ENCODE measurements around the gene ARL3.
"Not testable (repeated sequence)": the region's sequence is repeated elsewhere in the genome, so short reads cannot be mapped to it uniquely, and the experiment has no call there.

Gene ARL3

DNA sequence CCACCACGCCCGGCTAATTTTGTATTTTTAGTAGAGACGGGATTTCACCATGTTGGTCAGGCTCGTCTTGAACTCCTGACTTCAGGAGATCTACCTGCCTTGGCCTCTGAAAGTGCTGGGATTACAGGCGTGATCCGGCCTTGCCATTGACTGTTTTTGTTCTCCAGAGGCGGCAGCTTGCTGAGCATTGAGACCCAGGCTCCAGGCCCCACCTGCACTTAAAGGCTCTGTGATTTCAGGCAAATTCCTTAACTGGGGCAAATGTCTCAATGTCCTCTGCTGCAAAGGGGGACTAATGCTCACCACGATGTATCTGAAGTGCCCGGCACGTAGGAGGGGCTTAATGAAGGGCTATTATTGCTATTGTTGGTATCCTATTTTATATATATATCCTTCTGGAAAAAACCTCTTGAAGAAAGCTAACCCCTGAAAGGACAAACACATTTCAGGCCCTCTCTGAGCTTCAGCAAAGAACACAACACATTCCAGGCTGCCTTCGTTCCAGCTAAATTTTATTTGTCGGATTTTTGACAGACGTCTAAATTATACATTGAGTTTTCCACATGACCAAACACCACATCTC is 40.9 kb downstream of the ARL3 start:
- no peak for DNase-seq (ENCODE audit: low read depth)

DNA sequence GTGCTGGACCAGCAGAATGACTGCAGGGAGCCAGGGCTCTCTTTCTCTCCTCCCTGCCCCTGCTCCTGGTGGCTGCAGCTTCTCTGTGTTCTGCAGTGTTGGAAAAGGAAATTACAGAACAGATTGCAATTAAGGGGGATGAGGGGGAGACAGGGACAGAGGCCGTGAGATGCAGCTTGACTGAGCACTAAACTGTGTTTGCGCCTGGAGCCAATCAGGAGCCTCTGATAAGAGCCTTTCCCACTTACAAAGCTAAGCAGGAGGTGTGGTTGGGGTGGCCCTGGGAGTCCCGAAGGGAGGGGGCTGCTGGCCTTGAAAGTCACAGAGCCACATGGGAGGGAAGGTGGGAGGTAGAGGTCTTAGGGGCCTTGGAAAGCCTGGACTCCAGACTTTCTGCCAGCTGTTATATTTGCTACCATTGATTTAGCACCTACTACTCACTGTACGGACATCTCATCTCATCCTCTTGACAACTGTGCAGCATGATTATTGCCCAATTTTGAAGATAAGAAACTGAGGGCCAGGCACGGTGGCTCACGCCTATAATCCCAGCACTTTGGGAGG is 43.2 kb downstream of the ARL3 start:
- no peak for DNase-seq (ENCODE audit: low read depth)

DNA sequence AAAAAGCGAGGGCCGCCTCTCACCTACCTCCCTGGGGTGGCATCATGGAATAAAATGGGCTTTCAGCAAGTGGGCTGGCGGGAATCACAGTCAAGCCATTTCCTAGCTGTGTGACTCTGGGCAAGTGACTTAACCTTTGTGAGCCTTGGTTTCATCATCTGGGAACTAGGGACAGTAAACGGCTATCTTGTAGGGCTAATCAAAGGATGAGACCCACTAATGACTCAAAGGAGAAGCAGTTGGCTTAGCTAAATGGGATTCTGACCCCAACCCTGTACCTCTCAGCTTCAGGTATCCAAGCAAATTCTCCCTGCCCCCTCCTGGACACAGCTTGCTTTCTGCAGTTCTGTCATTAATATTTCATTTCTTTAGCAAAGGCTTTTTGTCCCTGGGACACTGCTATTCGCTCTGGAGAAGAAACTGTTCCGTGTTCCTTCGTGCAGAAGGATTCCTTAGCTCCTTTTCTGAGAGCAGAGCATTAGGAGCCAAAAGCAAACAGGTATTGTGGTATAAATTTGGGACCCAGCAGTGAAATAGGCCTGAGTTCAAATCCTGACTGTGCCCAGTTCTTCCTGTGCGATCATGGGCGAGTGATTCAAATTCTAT is 44.0 kb downstream of the ARL3 start:
- DNase-seq (ENCODE audit: low read depth) = no peak

DNA sequence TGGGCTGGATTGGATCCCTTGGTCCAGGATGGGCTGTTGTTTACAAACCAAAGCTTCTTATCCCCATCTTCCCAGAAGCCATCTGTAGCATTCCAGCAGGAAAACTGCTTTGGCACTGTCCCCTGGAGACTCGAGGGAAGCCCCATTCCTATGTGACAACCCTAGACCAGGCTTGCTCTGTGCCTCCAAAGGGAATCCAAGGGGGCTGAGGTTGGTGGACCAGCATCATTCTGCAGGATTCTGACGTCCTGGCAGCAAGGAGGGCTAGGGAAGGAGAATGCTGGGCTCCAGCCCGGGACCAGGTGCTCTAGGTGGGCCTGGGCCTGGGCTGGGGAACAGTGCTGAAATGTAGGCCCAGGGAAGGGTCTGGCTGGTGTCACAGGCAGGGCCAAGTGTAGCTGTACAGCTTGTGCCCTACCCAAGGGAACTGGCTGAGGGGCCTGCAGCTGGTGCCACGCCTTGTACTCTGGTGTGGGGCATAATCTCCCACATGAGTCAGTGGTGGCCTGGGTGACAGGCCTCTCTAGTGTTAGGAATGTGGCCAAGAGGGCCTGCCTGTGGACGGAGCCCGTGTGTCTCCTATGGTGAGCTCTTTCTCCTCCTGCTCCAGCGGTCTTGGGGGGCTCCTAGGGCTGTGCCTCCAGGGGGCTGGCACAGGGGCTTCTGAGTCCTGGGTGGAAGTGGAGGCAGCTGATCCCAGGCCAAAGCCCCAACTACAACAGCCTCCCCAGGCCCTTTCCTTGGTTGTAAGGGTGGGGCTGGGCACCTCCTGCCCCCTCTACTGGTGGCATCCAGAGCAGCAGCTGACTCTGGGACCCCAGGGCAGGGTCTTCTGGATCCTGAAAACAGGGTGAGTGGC is 44.8 kb downstream of the ARL3 start:
- no peak for DNase-seq (ENCODE audit: low read depth)

DNA sequence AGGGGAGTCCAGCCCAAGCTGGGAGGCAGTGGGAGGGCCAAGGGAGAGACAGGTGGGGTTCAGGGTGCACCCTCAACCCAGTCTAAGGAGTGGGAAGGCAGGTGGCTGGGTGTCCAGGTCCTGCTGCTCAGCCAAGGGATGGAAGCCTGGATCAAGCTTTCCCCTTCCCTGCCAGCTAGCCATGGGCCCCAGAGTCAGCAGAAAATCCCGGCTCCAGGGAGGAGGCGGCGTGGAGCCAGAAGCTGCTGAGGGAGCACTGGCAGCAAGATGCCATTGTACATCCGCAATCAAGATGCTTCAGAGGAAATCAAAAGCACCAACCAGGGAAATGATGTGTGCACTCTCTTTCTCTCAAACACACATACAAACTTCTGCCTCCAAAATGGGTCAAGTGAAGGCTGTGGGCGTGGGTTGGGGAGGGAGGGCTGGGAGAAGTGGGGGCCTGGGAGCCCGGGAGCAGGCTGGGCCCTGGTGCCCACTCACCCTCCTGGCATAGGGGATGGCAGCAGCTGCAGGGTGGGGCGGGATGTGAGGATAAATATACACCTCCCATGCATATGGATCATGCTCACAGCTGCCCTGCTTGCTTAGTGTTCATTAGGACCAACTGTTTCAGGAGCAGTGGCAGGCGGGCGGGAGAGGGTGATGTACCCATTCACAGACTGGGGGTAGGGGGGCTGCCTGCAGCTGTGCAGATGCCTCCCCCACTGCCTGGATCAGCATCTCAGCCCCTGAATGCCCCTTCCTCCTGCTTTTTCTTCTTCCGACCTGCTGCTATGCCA is 45.7 kb downstream of the ARL3 start:
- DNase-seq (ENCODE audit: low read depth) = no peak

DNA sequence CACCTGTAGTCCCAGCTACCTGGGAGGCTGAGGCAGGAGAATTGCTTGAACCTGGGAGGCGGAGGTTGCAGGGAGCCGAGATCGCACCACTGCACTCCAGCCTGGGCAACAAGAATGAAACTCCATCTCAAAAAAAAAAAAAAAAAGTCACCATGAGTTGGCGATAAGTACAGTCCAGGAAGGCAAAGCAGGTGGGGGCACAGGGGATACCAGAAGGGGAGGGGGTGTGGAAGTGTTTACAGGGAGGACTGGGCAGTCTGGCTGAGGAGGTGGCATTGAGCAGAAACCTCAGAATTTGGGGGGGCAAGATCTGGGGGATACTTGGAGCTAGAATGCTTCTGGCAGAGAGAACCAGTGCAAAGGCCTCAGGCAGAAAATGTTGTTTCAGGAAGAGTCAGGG is 46.8 kb downstream of the ARL3 start:
- not testable (repeated sequence) for DNase-seq (ENCODE audit: low read depth)

DNA sequence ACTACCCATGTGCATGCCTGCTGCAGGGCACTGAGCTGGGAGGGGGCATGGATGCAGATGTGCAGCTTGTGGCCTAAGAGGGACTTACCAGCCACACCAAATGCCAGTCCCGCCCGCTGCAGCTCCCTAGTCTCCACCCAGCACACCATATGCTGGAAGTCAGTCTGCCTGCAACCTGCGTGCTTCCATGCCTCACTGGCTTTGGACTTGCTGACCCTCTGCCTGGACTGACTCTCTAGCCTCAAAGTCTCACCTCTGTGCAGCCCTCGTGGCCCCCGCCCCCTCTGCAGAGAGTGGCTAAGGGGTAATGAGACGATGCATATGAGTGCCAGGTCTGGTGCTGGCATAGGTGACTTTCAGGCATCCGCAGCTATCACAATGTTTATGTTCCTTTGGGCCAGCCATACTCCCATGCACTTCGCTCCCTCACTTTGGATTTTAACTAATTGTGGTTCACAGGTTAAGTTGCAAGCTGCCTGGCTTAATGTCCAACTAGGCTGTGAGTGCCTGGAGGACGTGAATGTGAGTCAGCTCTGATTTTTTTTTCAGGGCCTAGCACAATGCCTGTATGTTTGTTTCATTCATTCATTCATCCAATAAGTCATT is 48.2 kb downstream of the ARL3 start:
- DNase-seq (ENCODE audit: low read depth) = no peak

DNA sequence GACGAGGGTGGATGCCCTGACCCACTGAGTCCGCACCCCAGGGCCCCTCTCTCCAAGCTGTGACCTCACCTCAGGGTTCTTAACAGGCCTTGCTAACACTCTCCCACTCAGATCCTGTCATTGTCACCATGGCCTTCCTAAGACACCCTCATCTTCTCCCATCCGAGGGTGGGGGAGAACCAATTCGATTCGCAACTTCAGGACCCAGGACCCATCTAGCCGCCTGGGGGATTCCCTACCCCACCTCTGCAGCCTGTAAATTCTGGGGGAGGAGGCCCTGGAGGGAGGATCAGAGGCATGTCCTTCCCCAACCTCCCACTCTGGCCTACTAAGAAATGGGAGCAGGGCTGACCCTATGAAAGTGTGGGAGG is 52.6 kb downstream of the ARL3 start:
- DNase-seq (ENCODE audit: low read depth) = no peak

DNA sequence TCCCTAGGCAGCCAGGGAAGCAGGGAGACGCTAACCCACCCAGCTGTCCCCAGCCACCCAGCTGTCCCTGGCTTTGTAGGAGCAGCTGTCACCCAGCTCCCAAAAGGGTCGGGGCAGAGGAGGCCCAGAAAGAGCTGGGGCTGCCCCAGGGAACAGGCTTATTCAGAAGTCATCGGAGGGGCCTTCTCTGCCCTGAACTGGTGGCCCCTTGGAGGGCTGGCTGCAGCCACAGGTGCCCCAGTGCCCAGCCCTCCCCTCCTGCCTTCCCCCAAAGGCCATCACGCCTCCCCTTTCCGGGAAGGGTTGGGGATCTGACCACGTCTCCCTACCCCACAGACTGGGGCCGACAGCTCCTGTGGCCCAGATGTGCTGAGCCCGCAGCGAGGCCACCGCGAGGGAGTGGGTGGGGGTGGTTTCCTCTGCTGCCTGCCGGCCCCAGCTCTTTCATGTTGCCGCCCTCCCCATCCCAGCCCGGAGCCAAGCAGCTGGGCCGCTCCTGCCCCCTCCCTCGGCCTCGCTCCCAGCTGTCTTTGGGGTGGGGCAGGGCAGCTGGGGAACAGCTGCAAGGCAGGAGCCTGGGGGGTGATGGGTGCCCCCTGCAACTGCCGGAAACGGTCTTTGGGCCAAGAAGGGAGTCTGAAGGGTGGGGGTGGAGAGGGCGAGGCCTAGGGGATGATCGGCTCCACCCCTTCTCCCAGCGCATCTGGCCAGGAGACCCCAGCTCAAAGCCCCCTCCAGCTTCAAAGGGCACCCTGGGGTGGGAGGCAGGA is 53.1 kb downstream of the ARL3 start:
- DNase-seq (ENCODE audit: low read depth) = peak; percentile 67

DNA sequence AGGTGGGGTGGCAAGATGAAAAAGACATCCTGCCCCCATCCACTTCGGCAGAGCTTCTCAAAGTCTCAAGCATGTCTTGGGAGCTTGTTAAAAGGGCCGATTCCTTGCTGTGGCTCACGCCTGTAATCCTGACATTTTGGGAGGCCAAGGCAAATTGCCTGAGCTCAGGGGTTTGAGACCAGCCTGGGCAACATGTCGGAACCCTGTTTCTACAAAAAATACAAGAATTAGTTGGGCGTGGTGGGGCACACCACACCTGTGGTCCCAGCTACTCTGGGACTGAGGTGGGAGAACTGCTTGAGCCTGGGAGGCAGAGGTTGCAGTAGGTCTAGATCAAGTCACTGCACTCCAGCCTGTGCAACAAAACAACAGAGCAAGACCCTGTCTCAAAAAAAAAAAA is 55.4 kb downstream of the ARL3 start:
- no peak for DNase-seq (ENCODE audit: low read depth)

DNA sequence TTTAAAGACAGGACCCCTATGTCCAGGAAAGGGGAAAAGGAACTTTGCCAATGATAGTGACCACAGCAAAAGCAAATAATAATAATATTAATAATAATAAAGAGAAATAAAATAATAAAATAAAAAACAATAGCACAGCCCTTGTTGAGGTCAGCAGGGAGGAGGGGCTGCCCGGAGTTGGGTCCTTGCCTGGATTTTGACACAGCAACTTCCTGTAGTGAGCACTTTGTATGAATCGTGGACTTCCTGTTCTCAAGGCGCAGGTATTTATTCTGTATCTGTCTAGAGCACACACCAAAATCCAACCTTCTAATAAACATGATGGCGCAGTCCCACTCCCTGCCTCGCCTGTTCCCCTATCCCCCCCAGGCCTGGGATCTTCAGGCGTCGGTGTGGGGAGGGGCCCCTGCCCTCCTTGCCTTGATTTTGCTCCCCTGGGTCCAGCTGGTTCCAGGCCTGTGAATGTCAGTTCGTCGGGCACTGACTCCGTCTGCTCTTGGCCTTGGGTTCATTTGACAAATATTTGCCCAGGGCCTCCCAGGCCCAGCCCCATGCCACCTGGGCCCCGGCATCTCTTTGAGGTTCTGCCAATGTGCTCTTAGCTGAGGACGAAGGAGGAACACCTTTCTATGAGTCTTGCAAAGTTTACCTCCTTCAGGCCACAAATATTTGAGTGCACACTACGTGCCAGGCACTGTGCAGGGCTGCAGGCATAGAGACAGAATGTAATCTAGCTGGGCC is 56.0 kb downstream of the ARL3 start:
- DNase-seq (ENCODE audit: low read depth) = no peak

DNA sequence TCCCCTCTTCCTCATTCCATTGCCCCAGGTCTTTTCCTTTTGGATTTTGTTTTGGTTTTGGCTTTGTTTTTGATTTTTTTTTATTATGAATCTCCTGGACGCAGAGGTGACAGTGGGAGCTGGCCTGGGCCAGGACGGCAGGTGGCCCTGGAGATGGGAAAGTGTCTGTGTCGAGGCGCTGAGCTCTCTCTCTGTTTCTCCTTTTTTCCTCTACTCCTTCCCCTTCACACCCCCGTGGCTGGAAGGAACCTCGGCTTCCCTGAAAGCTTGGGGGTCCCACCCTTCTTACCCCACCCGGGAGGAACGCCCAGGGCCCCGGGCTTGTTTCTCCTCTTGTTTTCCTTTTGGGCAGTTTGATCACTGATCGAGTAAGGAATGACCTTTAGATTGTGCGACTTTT is 56.7 kb downstream of the ARL3 start:
- DNase-seq (ENCODE audit: low read depth) = no peak

DNA sequence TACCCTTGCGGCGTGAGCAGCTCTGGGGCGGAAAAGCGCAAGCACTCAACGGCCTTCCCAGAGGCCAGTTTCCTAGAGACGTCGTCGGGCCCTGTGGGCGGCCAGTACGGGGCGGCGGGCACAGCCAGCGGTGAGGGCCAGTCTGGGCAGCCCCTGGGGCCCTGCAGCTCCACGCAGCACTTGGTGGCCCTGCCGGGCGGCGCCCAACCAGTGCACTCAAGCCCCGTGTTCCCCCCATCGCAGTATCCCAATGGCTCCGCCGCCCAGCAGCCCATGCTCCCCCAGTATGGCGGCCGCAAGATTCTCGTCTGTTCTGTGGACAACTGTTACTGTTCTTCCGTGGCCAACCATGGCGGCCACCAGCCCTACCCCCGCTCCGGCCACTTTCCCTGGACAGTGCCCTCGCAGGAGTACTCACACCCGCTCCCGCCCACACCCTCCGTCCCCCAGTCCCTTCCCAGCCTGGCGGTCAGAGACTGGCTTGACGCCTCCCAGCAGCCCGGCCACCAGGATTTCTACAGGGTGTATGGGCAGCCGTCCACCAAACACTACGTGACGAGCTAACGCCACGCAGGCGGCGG is 57.3 kb downstream of the ARL3 start:
- no peak for DNase-seq (ENCODE audit: low read depth)

DNA sequence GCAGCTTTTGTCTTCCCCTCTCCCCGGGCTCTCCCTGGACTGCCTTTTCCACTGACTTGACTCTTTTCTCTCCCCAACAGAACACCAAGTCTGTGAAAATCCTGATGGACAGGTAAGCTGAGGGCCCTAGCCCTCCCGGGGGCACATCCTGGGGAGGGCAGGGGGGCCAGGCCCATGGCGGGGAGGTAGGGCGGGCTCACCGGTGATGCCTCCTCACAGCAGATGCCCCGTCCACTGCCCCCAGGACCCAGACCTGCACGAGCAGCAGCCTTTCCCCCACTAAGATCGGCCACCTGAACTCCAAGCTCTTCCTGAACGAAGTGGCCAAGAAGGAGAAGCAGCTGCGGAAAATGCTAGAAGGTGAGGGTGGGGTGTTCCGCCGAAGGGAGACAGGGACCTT is 58.2 kb downstream of the ARL3 start:
- DNase-seq (ENCODE audit: low read depth) = no peak

DNA sequence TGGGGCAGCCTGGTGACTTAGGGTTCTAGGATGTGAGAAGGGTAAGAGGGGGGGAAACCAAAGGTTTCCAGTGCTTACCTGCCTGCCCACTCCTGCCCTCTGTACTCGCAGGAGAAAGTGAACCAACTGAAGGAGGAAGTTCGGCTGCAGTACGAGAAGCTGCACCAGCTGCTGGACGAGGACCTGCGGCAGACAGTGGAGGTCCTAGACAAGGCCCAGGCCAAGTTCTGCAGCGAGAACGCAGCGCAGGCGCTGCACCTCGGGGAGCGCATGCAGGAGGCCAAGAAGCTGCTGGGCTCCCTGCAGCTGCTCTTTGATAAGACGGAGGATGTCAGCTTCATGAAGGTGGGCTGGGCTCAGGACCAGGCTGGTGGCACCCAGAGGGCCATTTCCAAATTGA is 59.2 kb downstream of the ARL3 start:
- DNase-seq (ENCODE audit: low read depth) = no peak

DNA sequence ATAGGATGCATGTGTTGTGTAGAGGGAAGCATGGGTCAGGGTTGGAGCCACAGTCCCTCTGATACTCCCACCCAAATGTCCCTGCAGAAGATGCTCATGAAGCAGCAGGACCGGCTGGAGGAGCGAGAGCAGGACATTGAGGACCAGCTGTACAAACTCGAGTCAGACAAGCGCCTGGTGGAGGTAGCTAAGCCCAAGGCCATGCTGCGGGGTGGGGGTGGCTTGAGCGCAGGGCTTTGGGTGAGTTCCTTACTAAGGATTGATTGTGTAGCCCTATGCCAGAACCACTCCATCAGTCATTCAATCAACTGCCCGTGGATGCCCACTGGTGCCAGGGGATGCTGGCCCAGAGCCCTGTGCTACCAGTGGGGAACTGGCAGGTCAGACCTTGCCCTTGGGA is 59.6 kb downstream of the ARL3 start:
- no peak for DNase-seq (ENCODE audit: low read depth)

DNA sequence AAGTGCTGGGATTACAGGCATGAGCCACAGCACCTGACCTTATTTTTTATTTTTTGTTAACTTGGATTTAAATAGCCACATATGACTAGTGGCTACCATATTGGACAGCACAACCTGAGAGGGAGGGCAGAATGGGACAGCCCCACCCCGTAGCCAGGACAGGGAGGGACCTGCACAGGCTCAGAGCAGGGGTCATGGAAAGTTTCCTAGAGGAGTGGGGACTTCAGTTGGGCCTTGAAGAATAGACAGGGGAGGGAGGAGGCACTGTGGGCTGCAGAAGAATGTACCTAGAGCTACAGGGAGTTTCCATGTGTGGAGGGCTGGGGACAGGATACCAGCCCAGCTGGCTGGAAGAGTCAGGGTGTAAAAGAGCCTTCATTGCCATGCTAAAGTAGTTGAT is 61.1 kb downstream of the ARL3 start:
- DNase-seq (ENCODE audit: low read depth) = no peak

DNA sequence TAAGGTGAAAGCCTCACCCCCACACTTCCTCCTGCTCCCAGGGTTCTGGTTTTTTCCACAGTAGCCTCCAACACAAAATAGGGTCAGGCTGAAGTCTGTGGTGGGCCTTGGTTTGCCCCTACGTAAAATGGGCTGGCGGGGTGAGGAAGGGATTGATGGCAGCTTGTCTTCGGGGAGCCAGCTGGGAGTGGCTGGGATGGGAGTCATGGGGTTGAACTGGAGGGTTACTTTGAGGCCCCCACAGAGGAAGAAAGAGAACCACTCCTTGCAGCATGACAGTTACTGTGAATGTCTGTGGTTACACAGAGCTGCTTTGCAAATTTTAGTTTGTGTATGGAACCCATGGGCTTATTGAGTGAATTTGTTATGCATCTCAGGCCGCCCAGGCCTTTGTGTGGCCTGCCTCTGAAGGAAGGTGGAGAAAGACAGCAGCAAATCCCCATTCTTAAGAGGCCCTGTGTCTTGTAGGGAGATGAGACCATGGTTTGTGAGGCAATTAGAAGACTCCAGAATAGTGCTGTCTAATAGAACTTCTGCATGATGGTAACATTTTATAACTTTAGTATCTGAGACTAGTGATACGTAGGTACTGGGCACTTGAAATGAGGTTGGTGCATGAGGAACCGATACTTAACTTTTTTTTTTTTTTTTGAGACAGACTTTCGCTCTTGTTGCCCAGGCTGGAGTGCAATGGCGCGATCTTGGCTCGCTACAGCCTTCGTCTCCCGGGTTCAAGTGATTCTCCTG is 61.9 kb downstream of the ARL3 start:
- no peak for DNase-seq (ENCODE audit: low read depth)

DNA sequence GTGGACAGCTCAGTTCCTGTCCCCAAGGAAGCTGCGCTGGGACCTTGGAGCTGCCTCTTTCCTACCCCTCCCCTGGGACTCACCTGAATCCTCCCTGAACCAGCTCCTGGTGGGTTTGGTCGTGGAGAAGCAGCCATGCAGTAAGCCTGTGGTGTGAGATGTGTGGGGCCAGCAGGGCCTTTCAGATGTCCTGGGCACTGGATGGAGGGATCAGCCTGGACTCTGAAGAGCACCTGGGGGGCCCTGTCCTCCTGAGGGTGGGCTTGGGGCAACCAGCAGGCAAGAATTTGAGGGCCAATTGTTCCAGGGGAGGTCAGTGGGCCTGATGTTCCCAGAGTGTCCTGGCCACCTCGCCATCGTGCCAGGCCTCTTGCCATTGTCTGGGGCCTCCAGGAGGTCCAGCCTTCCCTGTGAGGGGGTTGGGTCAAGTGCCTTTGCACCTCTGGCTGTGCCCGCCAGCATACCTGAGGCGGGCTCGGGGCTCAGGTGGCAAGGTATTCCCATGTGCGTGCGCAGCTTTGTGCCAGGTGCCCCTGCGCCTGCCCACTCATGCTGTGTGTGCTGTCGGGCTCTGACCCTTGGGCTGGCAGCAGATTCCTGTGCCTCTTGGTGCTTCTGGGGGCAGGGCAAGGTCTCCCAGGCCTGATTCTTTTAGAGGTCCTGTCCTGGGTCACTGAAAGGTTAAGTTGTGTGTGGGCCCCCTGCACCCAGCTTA is 62.6 kb downstream of the ARL3 start:
- no peak for DNase-seq (ENCODE audit: low read depth)

Data from stimulated activated CD8-positive, alpha-beta memory T cell treated with anti-CD3 and anti-CD28 coated beads, Interleukin-4, amount 100 ng/mL, for 24 hours (primary cell).